Activated naive CD4-positive, alpha-beta T cell treated with anti-CD3 and anti-CD28 coated beads, Interleukin-2, amount 10 ng/mL, durations not matched to agents 5 hours and 36 hours (primary cell): Measurements from ENCODE around the gene RALBP1. TPM values are rescaled to one million over a fixed set of nuclear protein-coding genes. Genes with fewer than 3 reads are reported as not detected.

Experiments
- total RNA-seq, 2 experiments: library from RNA; stranded (reverse); gene quantifications; one replicate each; pipeline ENCODE4 v1.2.3, GENCODE V29; 2021

Gene RALBP1
- total RNA-seq: 10 to 100 TPM; 43.4 to 45.8 TPM

DNA sequence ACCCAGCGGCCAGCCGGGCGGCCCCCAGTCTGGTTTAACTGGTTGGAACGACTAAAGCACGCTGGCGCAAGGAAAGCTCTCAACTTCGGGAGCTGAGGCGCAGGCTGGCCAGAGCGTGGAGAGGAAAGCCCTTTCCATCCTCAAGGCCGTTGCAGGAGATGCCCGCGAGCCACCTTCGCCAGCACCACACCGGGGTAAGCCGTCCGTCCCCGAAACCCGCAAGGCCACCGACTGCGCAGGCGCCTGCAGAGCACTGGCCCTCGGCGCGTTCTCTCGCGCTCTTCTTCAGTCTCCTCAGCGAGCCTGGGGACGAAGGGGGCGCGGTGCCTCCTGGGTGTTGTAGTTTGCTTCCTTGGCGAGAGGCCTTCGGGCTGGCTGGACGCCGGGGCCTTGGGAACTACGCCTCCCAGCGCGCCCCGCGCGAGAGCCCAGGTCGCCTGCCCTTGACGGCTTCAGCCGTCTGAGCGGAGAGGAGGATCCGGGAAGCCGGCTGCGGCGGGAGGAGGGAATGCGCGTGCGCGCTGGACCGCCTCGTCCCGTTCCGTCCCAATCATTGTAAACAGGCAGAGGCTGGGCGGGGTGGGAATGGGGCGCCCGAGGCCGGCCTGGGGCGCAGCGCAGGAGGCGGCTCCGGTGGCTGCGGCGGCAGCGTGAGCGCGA, at the start of gene RALBP1:
Gene RALBP1 (plus strand): TSS at position 531 of the 660 bp plus-strand sequence. CDS start 37,533 bp downstream, outside the sequence.

Other genes starting within 250 kb of the RALBP1 start
- 1 to 10 TPM; 6.6 to 7.0 TPM for gene TWSG1, start 140.7 kb upstream of the RALBP1 start, total RNA-seq
- 10 to 100 TPM; 56.0 to 56.3 TPM for gene PPP4R1, start 139.0 kb downstream of the RALBP1 start, total RNA-seq
- 1 to 10 TPM in 1 of 2 experiments, under 1 TPM in 1; 0.96 to 1.2 TPM for gene RAB31, start 232.8 kb downstream of the RALBP1 start, total RNA-seq